ENCODE results near the gene MAP4K4. TPM values are rescaled to one million over a fixed set of nuclear protein-coding genes. Genes with fewer than 3 reads are reported as not detected.

Gene MAP4K4
- total RNA-seq, 1 donor from 2014 or later, result 232 TPM

DNA sequence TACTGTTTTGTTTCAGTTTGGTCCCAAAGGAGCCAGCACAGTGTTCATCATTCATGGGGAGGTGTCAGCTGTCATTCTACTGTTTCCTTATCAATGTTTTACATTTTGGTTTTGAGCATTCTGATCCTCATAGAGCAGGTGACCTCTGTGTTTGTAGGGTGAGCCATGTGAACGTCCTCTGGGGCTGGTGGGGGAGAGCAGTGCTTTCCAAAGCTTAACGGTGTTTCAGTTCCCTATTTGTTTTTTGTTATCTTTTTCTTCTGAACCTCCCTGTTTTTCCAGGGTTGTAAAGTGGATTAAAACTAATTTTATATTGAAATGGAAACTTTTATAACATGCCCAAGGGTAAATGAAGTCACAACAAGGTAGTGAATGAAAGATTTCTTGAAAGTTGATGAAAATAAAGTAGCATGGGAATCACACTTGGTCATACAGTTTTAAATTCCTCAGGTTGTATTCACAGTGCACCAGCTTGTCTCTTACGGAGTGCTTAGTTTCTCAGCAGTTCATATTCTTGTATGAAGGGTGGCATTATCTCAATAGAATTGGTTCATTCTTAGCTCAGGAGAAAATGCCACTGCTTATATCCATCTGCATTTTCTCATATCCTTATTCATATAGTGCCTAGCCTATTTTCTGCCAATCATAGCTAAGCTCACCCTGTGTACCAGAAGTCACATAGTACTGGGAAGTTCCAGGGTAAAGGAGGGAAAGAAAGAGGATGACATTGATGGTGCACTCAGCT, 54.5 kb downstream of the MAP4K4 start:
- DNase-seq (no peak), ATAC-seq (ENCODE audit: low read depth) (peak; percentile 83)
- intact Hi-C loops (cut with micrococcal nuclease), result loop anchor here (1.0 to 5.0 kb wide), 4 partner anchors 10 to 445 kb away; partner anchors contain the start of gene RNF149
- TF ChIP-seq, protein P1, sequence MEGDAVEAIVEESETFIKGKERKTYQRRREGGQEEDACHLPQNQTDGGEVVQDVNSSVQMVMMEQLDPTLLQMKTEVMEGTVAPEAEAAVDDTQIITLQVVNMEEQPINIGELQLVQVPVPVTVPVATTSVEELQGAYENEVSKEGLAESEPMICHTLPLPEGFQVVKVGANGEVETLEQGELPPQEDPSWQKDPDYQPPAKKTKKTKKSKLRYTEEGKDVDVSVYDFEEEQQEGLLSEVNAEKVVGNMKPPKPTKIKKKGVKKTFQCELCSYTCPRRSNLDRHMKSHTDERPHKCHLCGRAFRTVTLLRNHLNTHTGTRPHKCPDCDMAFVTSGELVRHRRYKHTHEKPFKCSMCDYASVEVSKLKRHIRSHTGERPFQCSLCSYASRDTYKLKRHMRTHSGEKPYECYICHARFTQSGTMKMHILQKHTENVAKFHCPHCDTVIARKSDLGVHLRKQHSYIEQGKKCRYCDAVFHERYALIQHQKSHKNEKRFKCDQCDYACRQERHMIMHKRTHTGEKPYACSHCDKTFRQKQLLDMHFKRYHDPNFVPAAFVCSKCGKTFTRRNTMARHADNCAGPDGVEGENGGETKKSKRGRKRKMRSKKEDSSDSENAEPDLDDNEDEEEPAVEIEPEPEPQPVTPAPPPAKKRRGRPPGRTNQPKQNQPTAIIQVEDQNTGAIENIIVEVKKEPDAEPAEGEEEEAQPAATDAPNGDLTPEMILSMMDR (IDR thresholded peaks at IDR 0.05), result no peak
- CTCF ChIA-PET, result interaction anchor here (1.3 to 2.2 kb wide), 2 partner anchors 71 to 333 kb away, joined by 5 to 6 read pairs; no protein-coding TSS in a partner anchor
- Mint-ChIP-seq H3K4me1 (peaks cover 81% of the 10 kb centered on the region), H3K36me3 (ENCODE audit: low read depth) (peaks cover 2% of the 10 kb centered on the region), H3K4me3 (peak overlapping the region; percentile 65), H3K27ac (peak overlapping the region; percentile 76), H3K27me3 (no peaks in the 10 kb centered on the region), H3K9me3 (no peaks in the 10 kb centered on the region)
- POLR2A ChIA-PET, result interaction anchor here (0.7 to 2.2 kb wide), 14 partner anchors 9 to 129 kb away, joined by 3 to 11 read pairs (median 4); partner anchors contain the start of gene MAP4K4

DNA sequence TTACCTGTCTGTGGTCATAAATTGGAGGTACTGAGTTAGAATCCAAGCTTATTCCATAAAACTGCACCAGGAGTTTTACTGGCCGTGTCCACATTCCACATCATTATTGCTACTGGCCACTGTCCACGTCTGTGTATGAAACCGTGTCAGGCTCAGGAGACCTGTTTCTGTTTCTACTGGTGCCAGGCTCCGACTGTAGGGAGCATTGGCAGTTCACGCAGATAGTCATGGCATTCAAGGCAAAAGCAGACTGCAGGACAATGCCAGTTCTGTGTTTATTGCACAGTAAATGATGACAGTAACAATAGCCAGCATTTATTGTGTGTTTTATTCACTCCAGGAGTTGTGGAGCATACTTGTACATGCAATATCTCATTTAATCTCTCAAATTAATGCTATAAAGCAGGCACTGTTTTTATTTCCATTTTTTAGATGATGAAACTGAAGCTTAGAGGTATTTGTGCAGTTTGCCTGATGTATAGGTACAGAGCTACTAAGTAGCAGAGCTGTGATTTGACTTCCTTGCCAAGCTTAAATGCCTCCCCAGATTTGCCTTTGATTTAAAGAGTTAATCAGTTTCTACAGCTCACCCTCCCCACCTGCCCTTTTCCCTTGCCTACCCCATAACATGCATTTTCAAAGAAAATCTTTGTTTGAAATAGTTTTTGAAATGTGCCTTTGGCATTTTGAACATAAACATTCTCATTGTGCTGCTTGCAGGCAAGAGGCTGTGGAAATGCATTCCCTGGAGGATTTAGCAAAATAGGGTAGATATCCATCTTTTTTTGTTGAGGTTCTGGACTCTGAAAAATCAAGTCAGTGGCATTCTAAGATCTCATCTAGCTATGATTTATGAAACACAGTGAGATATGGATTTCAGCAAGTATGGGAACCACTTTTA, 55.5 kb downstream of the MAP4K4 start:
- Mint-ChIP-seq H3K4me1 (peaks cover 81% of the 10 kb centered on the region), H3K4me3 (peak overlapping the region; percentile 41), H3K27me3 (no peaks in the 10 kb centered on the region), H3K9me3 (no peaks in the 10 kb centered on the region), H3K36me3 (ENCODE audit: low read depth) (peaks cover 2% of the 10 kb centered on the region), H3K27ac (peak overlapping the region; percentile 84)
- TF ChIP-seq, protein P1 (IDR thresholded peaks at IDR 0.05), result no peak
- no peak for ATAC-seq (ENCODE audit: low read depth)
- ChIA-PET POLR2A (interaction anchor here (0.7 to 2.2 kb wide), 11 partner anchors 10 to 78 kb away, joined by 3 to 11 read pairs (median 5); partner anchors contain the start of gene MAP4K4), CTCF (interaction anchor here (1.3 to 2.2 kb wide), 2 partner anchors 70 to 334 kb away, joined by 5 to 6 read pairs; no protein-coding TSS in a partner anchor)
- DNase-seq, result no peak
- intact Hi-C loops (cut with micrococcal nuclease), result loop anchor here (1.0 to 5.0 kb wide), 4 partner anchors 11 to 446 kb away; partner anchors contain the start of gene RNF149

DNA sequence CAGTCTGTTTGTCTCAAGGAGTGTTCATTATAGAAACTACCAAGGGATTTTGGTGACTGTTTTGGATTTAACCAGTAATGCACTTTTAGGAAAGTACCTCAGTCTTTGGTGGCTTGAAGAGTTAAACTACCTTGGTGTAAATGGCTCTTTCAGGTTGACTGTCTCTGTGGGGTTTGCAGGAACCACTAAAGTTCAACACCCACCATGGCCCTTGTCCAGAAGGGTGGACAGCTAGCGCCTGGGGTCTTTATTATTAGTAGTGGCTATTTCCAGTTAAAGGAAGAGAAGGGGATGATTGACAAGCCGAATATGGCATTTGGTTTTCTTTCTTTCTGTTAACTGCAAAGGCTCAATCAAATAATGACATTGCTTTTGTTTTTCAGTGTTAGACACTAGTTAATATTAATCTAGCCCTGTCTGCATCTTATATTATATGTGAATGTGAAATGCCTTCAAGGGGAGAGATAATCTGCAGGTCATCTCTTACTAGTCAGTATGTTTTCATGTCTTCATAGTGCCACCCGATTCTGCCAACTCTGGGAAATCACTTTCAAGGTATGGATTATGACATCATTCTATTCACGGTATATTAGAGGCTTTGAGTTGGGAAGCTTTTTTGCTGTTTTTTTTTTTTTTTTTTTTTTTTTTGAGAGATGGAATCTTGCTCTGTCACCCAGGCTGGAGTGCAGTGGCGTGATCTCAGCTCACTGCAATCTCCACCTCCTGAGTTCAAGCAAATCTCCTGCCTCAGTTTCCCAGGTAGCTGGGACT, 56.4 kb downstream of the MAP4K4 start:
- H3K36me3 Mint-ChIP-seq (ENCODE audit: low read depth), result peaks cover 4% of the 10 kb centered on the region
- POLR2A ChIA-PET, result interaction anchor here (0.7 to 1.2 kb wide), 4 partner anchors 50 to 60 kb away, joined by 3 to 7 read pairs (median 4); no protein-coding TSS in a partner anchor
- no peaks in the 10 kb centered on the region for H3K27me3 Mint-ChIP-seq
- DNase-seq (no peak), ATAC-seq (ENCODE audit: low read depth) (no peak)
- TF ChIP-seq, protein P1 (IDR thresholded peaks at IDR 0.05), result no peak
- peaks cover 83% of the 10 kb centered on the region for H3K4me1 Mint-ChIP-seq
- intact Hi-C loops (cut with micrococcal nuclease), result loop anchor here (2.0 to 5.0 kb wide), 5 partner anchors 15 to 447 kb away; partner anchors contain the start of gene RNF149
- CTCF ChIA-PET, result interaction anchor here (0.6 to 2.2 kb wide), 3 partner anchors 35 to 128 kb away, joined by 3 to 5 read pairs (median 5); no protein-coding TSS in a partner anchor
- peak overlapping the region; percentile 84 for H3K27ac Mint-ChIP-seq
- H3K9me3 Mint-ChIP-seq, result no peaks in the 10 kb centered on the region
- H3K4me3 Mint-ChIP-seq, result no peak overlapping the region

DNA sequence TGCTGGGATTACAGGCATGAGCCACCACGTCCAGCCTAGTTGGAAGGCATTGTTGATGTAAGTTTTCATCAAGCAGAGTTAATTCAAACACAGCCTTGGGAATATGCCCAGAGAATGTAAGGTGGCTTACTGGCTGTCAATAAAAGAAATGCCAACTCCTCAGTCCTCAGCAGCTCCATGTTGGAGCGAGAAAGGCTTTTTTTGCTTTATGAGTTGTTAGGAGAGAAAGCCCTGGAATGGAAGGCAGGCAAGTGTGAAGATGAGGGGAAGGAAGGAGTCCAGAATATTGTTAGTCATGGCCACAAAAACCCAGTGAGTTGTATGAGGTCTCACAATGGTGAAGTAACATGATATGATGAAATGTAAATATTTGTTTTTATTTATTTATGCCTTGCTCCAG, 57.1 kb downstream of the MAP4K4 start:
- TF ChIP-seq, protein P1 (IDR thresholded peaks at IDR 0.05), result no peak
- ATAC-seq (ENCODE audit: low read depth) (no peak), DNase-seq (no peak)
- H3K4me1 Mint-ChIP-seq, result peaks cover 87% of the 10 kb centered on the region
- H3K36me3 Mint-ChIP-seq (ENCODE audit: low read depth), result peaks cover 4% of the 10 kb centered on the region
- POLR2A ChIA-PET, result interaction anchor here (0.7 to 1.9 kb wide), 12 partner anchors 12 to 511 kb away, joined by 3 to 11 read pairs (median 4); partner anchors contain the start of genes MAP4K4 and RNF149
- CTCF ChIA-PET, result interaction anchor here (1.7 to 2.2 kb wide), 2 partner anchors 35 to 67 kb away, joined by 5 read pairs; no protein-coding TSS in a partner anchor
- no peaks in the 10 kb centered on the region for H3K9me3 Mint-ChIP-seq
- H3K27ac Mint-ChIP-seq, result peak overlapping the region; percentile 80
- intact Hi-C loops (cut with micrococcal nuclease), result loop anchor here (2.0 to 5.0 kb wide), 4 partner anchors 16 to 447 kb away; partner anchors contain the start of gene RNF149
- no peak overlapping the region for H3K4me3 Mint-ChIP-seq
- no peaks in the 10 kb centered on the region for H3K27me3 Mint-ChIP-seq
